ENCODE data around the gene IPO8.

GRCh38 chr12:30719060-30719459 is 23.4 kb upstream of the IPO8 start:
- TF ChIP-seq, protein P1, sequence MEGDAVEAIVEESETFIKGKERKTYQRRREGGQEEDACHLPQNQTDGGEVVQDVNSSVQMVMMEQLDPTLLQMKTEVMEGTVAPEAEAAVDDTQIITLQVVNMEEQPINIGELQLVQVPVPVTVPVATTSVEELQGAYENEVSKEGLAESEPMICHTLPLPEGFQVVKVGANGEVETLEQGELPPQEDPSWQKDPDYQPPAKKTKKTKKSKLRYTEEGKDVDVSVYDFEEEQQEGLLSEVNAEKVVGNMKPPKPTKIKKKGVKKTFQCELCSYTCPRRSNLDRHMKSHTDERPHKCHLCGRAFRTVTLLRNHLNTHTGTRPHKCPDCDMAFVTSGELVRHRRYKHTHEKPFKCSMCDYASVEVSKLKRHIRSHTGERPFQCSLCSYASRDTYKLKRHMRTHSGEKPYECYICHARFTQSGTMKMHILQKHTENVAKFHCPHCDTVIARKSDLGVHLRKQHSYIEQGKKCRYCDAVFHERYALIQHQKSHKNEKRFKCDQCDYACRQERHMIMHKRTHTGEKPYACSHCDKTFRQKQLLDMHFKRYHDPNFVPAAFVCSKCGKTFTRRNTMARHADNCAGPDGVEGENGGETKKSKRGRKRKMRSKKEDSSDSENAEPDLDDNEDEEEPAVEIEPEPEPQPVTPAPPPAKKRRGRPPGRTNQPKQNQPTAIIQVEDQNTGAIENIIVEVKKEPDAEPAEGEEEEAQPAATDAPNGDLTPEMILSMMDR (IDR thresholded peaks at IDR 0.05 in 4 of 5, conservative IDR thresholded peaks at IDR 0.05 in 1 of 5), result no peak
- TF ChIP-seq POLR2A (IDR thresholded peaks at IDR 0.05), result no peak

Data from gastrocnemius medialis (tissue), 4 donors.